Prostate gland (tissue), 2 donors: Measurements from ENCODE around the gene GGTLC2.
"Not testable (repeated sequence)": the region's sequence is repeated elsewhere in the genome, so short reads cannot be mapped to it uniquely, and the experiment has no call there.

ENCODE experiments used
- POLR2A ChIP-seq: fragments of 450-650 bp; IDR thresholded peaks from one replicate; pipeline ENCODE4 v1.6.1; 2016; ENCODE audit warnings: antibody characterized with exemption, mild to moderate bottlenecking
- TF ChIP-seq, protein P1 (sequence below), 4 experiments: fragments of 200-600 bp in 2 of 4; fragments of 450-650 bp in 2 of 4; sonication (generic) in 2 of 4; IDR thresholded peaks; 1 replicate in 3 of 4; 2 replicates in 1 of 4; pipeline ENCODE4 v1.5.1; 2016 to 2019; ENCODE audit warnings: antibody characterized with exemption in 4 of 4, mild to moderate bottlenecking in 2 of 4, moderate library complexity in 2 of 4

DNA sequence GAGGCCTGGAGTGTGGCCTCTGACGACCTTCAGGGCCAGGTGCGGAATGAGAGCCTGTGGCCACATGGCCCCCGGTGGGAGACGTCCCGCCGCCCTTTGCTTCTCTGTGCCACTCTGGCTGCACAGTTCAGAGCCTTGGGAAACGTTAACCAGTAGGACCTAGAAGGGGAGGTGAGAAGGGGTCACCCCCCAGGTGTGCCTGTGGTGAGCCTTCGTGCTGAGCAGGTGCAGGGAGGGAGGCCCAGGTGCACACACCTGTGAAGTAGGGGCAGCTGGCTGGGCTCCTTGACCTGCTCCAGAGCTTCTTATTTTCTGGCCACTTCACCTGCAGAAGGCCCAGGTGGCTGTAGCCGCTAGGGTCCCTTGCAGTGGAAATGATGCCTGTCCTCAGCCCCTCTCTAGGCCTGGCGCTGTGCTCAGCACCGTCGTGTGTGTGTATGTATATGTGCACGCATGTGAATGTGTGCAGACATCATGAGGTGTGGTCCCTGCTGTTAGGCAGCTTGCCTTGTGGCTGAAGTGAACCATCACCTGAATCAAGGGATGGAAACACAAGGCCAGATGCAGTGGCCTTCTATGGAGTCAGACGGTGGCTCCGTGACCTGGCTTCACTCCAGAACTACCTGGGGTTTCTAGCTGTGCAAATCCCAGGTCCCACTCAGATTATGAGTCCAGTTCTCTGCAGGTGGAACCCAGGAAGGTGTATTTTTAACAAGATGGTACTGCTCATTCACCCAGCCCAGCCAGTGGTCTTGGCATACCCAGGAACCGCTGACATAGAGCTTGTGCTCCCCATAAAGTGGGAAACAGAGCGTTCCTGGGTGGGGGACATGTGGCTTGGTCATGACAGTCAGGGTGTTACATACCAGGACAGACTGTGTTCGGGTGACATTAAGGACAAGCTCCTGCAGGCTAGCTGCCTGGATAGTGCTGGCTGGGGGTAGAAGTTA is 15.6 kb upstream of the GGTLC2 start:
- TF ChIP-seq, protein P1, sequence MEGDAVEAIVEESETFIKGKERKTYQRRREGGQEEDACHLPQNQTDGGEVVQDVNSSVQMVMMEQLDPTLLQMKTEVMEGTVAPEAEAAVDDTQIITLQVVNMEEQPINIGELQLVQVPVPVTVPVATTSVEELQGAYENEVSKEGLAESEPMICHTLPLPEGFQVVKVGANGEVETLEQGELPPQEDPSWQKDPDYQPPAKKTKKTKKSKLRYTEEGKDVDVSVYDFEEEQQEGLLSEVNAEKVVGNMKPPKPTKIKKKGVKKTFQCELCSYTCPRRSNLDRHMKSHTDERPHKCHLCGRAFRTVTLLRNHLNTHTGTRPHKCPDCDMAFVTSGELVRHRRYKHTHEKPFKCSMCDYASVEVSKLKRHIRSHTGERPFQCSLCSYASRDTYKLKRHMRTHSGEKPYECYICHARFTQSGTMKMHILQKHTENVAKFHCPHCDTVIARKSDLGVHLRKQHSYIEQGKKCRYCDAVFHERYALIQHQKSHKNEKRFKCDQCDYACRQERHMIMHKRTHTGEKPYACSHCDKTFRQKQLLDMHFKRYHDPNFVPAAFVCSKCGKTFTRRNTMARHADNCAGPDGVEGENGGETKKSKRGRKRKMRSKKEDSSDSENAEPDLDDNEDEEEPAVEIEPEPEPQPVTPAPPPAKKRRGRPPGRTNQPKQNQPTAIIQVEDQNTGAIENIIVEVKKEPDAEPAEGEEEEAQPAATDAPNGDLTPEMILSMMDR (IDR thresholded peaks at IDR 0.05), result not testable (repeated sequence)
- not testable (repeated sequence) for TF ChIP-seq POLR2A
